DND-41 (cell line): ENCODE measurements around the gene RNF223.

Experiments used
- ATAC-seq: fragments of 200-7000 bp; cut with Tn5 transposase; 3 replicates; pipeline ENCODE4 v1.9.1; 2021; ENCODE audit warnings: low read depth; ENCODE audit not compliant: insufficient read depth
- DNase-seq: peaks from one replicate; pipeline ENCODE4 v3.0.0-alpha.2; 2020
- H2AFZ ChIP-seq: 2 replicates; pipeline ENCODE4 v1.6.0; 2012; ENCODE audit warnings: low read depth, low read length
- H3K27ac ChIP-seq: 2 replicates; pipeline ENCODE4 v1.5.1; 2012; ENCODE audit warnings: low read length, inconsistent platforms
- H3K27me3 ChIP-seq: fragments of 200-600 bp; sonication (generic); 2 replicates; pipeline ENCODE4 v1.6.0; 2012; ENCODE audit warnings: low read length, mild to moderate bottlenecking, inconsistent platforms; ENCODE audit not compliant: insufficient read depth, poor library complexity
- H3K36me3 ChIP-seq: 2 replicates; pipeline ENCODE4 v1.5.1; 2012; ENCODE audit warnings: low read length, inconsistent platforms; ENCODE audit not compliant: insufficient read depth
- H3K4me1 ChIP-seq: 2 replicates; pipeline ENCODE4 v1.5.1; 2012; ENCODE audit warnings: mild to moderate bottlenecking, low read length; ENCODE audit not compliant: insufficient read depth
- H3K4me2 ChIP-seq: 2 replicates; pipeline ENCODE4 v1.6.0; 2012; ENCODE audit warnings: mild to moderate bottlenecking, moderate library complexity, low read length, inconsistent platforms; ENCODE audit not compliant: insufficient read depth
- H3K4me3 ChIP-seq, 2 experiments: fragments of 200-600 bp in 1 of 2; shearing (Covaris generic) in 1 of 2; 2 replicates each; pipeline ENCODE4 v1.5.1; 2012 to 2016; ENCODE audit warnings: inconsistent platforms in 2 of 2, low read length in 2 of 2, mild to moderate bottlenecking in 2 of 2, low read depth in 1 of 2, moderate library complexity in 1 of 2
- H3K79me2 ChIP-seq: 2 replicates; pipeline ENCODE4 v1.6.0; 2012; ENCODE audit warnings: low read length, inconsistent platforms; ENCODE audit not compliant: insufficient read depth
- H3K9ac ChIP-seq: 2 replicates; pipeline ENCODE4 v1.6.0; 2012; ENCODE audit warnings: low read depth, mild to moderate bottlenecking, inconsistent platforms, low read length, moderate library complexity
- H3K9me3 ChIP-seq: 2 replicates; pipeline ENCODE4 v1.5.1; 2012; ENCODE audit warnings: low read length, moderate library complexity, mild to moderate bottlenecking, inconsistent platforms; ENCODE audit not compliant: insufficient read depth, severe bottlenecking
- H4K20me1 ChIP-seq: 2 replicates; pipeline ENCODE4 v1.6.0; 2012; ENCODE audit warnings: low read length; ENCODE audit not compliant: insufficient read depth
- EZH2 ChIP-seq: IDR thresholded peaks from 3 replicates; pipeline ENCODE4 v1.6.1; 2012; ENCODE audit warnings: borderline replicate concordance, low read depth, mild to moderate bottlenecking, moderate library complexity, low read length, inconsistent platforms; ENCODE audit not compliant: severe bottlenecking
- TF ChIP-seq, protein P1 (sequence below): IDR thresholded peaks from 2 replicates; pipeline ENCODE4 v1.5.1; 2012; ENCODE audit warnings: borderline replicate concordance, low read length, moderate library complexity, mild to moderate bottlenecking; ENCODE audit not compliant: poor library complexity, severe bottlenecking; ENCODE audit errors: extremely low read depth

Gene RNF223

DNA sequence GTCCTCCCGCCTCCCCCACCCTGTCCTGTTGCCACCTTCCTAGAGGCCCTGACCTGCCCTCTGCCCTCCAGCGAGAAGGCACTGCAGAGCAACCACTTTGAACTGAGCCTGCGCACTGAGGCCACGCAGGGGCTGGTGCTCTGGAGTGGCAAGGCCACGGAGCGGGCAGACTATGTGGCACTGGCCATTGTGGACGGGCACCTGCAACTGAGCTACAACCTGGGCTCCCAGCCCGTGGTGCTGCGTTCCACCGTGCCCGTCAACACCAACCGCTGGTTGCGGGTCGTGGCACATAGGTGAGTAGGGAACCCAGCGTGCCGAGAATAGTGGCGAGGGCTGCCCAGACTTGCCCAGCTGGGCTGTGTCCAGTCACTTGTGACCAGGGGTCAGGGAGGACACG is 20.4 kb downstream of the RNF223 start:
- Histone ChIP-seq H4K20me1 (peaks cover 3% of the 10 kb centered on the region), H2AFZ (no peak overlapping the region), H3K79me2 (no peaks in the 10 kb centered on the region), H3K9ac (no peak overlapping the region), H3K36me3 (peaks cover 6% of the 10 kb centered on the region), H3K27ac (no peak overlapping the region), H3K9me3 (no peaks in the 10 kb centered on the region), H3K27me3 (peaks cover 5% of the 10 kb centered on the region), H3K4me2 (no peak overlapping the region), H3K4me3 (no peak overlapping the region), H3K4me1 (peaks cover 5% of the 10 kb centered on the region)
- no peak for TF ChIP-seq EZH2
- TF ChIP-seq, protein P1, sequence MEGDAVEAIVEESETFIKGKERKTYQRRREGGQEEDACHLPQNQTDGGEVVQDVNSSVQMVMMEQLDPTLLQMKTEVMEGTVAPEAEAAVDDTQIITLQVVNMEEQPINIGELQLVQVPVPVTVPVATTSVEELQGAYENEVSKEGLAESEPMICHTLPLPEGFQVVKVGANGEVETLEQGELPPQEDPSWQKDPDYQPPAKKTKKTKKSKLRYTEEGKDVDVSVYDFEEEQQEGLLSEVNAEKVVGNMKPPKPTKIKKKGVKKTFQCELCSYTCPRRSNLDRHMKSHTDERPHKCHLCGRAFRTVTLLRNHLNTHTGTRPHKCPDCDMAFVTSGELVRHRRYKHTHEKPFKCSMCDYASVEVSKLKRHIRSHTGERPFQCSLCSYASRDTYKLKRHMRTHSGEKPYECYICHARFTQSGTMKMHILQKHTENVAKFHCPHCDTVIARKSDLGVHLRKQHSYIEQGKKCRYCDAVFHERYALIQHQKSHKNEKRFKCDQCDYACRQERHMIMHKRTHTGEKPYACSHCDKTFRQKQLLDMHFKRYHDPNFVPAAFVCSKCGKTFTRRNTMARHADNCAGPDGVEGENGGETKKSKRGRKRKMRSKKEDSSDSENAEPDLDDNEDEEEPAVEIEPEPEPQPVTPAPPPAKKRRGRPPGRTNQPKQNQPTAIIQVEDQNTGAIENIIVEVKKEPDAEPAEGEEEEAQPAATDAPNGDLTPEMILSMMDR: no peak
- DNase-seq: no peak
- no peak for ATAC-seq

DNA sequence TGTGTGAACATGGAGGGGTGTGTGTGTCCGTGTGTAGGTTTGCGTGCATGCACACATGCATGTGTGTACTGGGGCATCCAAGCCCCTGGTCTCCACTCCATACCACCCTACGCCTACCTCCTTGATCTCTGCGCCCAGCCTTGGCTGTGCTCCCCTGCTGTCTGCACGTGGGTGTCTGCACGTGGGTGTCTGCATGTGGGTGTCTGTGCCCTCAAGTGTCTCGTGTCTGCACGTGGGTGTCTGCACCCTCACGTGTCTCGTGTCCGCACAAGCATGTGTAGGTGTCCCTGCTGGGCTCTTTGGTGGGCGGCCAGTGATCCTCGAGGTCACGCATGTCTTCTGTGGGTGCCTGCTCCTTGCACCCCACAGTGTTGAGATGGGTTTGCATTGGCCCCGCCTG is 21.1 kb downstream of the RNF223 start:
- H2AFZ ChIP-seq: no peak overlapping the region
- no peak overlapping the region for H3K4me3 ChIP-seq
- H3K9me3 ChIP-seq: no peaks in the 10 kb centered on the region
- no peak overlapping the region for H3K4me2 ChIP-seq
- no peak overlapping the region for H3K27ac ChIP-seq
- no peak overlapping the region for H3K9ac ChIP-seq
- H3K79me2 ChIP-seq: no peaks in the 10 kb centered on the region
- peaks cover 3% of the 10 kb centered on the region for H4K20me1 ChIP-seq
- ATAC-seq (no peak), DNase-seq (no peak)
- H3K36me3 ChIP-seq: peaks cover 6% of the 10 kb centered on the region
- no peak for TF ChIP-seq EZH2
- TF ChIP-seq, protein P1: no peak
- H3K4me1 ChIP-seq: no peaks in the 10 kb centered on the region
- no peaks in the 10 kb centered on the region for H3K27me3 ChIP-seq

DNA sequence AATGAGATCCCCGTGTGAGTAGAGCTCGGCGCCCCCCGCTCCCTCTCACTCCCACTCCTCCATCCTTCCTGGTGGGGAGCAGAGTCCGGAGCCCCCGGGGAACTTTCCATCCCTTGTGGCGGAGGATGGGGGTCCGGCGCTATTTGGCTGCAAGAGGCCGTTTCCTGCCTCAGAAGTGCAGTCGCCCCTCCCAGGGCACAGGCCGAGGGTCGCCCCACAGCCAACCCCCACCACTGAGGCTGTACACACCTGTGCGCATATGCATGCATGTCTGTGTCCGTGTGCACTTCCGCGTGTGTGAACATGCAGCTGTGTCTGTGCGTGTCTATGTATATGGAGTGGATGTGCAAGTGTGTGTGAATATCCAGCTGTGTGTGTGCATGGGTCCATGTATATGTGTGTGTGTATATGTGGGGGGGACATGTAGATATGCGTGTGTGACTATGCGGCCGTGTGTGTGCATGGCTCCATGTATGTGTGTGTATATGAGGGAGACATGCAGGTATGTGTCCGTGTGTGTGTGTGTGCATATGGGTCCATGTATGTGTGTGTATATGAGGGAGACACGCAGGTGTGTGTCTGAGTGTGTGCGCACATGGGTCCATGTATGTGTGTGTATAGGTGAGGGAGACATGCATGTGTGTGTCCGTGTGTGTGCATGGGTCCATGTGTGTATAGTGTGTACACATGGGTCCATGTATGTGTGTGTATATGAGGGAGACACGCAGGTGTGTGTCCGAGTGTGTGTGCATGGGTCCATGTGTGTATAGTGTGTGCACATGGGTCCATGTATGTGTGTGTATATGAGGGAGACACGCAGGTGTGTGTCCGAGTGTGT is 21.9 kb downstream of the RNF223 start:
- H3K79me2 ChIP-seq: no peaks in the 10 kb centered on the region
- H3K4me2 ChIP-seq: no peak overlapping the region
- peaks cover 3% of the 10 kb centered on the region for H4K20me1 ChIP-seq
- no peak overlapping the region for H3K9ac ChIP-seq
- H3K36me3 ChIP-seq: peaks cover 6% of the 10 kb centered on the region
- TF ChIP-seq EZH2: no peak
- TF ChIP-seq, protein P1: no peak
- H3K4me3 ChIP-seq: no peak overlapping the region
- no peak overlapping the region for H3K27ac ChIP-seq
- no peaks in the 10 kb centered on the region for H3K27me3 ChIP-seq
- no peaks in the 10 kb centered on the region for H3K4me1 ChIP-seq
- ATAC-seq (no peak), DNase-seq (no peak)
- H3K9me3 ChIP-seq: no peaks in the 10 kb centered on the region
- H2AFZ ChIP-seq: no peak overlapping the region
